Glomerular endothelial cell (primary cell): ENCODE data around the gene STYK1. TPM values are rescaled to one million over a fixed set of nuclear protein-coding genes. Genes with fewer than 3 reads are reported as not detected.
A peak's percentile ranks its signal among the peaks of the same experiment; 100 is the strongest.

Experiments used
- DNase-seq: peaks from one replicate; pipeline ENCODE4 v3.0.0-alpha.2; 2011; ENCODE audit warnings: low read depth, low spot score; ENCODE audit errors: extremely low read depth
- total RNA-seq: library from RNA; depleted of rRNA; stranded (reverse); fragments of >200 nt; gene quantifications from 2 replicates; pipeline ENCODE4 v1.2.3, GENCODE V29; 2015

STYK1 gene
- 1.5 and 1.7 TPM in 2 replicates for total RNA-seq

- no peak for DNase-seq
These were observed at the start of gene STYK1 for GRCh38 chr12:10673659-10674384. Gene STYK1, minus strand, starts transcription at chr12:10674052. Its CDS starts 39,434 bp downstream, at chr12:10634618.

GRCh38 chr12:10722905-10723746 lies 49.3 kb upstream of the STYK1 start, which contains the start of gene YBX3:
Gene YBX3, minus strand, starts transcription at chr12:10723323. Its CDS starts 212 bp downstream, at chr12:10723111.
- DNase-seq = no peak

- DNase-seq = no peak
These were observed 48.7 kb upstream of the STYK1 start for GRCh38 chr12:10722502-10722904.

DNA sequence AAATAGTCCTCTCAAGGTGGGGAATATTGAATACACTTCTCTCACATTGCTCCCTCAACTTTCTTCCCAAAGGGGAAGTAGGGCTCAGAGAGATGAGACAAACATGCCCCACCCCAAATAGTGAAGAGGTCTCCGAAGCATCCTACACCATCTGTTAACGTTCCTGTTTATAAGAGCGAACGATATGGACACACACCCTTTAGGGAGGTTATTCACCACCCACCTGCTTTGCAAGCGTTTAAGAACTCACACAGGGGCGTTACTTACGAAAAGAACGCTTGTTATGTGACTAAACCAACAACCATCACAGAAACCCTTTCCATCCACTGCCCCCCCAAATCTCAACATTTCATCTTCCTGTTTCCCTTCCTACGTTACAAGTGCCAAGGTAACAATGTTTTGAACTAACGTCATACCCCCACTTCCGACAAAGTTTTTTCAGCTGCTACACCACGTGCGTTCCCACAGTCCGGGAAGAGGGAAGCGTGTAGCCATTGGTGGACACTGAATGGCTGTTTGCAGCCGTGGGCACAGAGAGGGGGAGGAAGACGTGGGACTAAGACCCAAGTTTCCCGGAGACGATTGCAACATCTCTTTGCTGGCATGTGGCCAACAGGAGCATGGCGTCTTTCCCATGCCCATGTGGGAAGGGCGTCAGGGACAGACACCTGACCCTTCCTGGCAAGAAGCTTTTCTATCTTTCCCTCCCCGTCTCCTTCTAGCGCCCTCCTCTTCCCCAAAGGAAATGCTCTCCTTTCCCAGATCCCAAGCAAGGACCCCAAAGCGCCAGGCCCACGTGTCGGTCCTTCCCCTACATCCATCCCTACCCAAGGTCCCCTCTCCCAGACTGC lies 48.0 kb upstream of the STYK1 start:
- DNase-seq = peak; percentile 98

DNA sequence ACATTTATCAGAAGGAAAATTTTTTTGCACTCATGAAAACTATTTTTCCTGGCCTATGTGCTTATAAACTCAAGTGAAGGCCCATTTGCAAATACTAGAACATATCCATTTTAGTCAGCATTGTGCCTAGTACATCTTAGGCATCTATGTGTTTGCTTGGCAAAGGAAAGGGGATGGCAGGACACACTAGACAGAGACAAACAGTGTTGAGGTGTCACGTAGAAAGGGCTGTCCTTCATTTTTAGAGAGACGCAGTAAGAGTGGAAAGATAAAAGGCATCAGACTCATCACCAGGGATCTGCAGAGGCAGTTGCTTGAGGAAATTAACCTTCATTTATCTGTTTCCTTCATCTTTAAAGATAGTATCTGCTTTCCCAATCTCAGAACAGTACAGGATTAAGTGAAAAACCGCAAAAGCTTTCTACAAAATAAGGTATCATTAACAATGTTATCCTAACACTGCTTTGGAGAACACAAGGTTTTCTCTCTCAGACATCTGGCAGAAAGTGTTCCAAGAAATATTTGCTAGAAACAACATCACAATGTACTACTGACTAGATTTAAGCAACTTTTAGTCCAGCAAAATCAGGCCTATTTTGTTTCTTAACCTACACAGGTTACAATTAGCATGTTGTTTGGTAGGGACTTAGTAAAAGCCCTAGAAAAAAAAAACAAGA lies 47.3 kb upstream of the STYK1 start:
- no peak for DNase-seq

- DNase-seq = no peak
These were observed 45.6 kb upstream of the STYK1 start for GRCh38 chr12:10719482-10719881.

DNA sequence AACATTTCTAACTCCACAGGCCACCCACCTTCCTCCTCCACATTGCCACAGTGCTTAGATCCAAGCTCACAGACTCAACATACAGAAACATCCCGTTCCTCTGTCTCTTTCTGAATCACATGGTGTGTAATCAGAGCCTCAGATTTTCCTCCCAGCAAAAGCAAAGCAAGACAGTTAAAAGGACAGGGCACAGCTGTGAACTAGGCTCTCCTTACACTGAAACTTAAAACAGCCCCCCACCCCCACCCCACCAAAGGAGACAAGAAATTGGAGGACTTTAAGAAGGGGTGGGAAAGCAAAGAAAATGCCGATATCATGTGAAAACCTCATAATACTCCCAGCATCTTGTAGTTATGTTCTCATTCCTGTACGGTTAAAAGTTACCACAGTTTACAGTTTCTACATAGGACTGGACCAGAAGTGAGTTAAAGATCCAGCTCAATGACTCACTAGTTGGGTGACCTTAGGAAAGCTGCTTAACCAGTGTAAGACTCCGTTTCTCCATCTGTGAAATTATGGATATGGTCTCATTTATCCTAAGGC lies 44.5 kb upstream of the STYK1 start:
- DNase-seq = no peak

DNA sequence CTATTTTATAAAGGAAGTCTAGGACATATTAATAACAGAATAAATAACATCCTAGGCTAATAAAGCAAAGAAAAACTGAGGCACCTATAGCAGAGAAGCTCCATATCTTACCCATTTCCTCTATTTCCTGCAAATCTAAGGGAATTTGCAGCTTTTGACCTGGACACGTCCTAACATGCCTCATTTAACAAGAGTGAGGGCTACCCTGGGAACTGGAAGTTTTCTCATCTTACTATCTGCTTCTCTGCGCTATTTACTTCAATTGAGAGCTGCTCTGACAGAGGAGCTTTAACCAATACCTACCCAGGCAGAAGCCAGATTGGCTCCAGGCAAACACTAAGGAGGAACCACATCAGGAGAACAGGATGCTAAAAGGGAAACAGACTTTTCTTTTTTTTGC lies 43.6 kb upstream of the STYK1 start:
- no peak for DNase-seq

DNA sequence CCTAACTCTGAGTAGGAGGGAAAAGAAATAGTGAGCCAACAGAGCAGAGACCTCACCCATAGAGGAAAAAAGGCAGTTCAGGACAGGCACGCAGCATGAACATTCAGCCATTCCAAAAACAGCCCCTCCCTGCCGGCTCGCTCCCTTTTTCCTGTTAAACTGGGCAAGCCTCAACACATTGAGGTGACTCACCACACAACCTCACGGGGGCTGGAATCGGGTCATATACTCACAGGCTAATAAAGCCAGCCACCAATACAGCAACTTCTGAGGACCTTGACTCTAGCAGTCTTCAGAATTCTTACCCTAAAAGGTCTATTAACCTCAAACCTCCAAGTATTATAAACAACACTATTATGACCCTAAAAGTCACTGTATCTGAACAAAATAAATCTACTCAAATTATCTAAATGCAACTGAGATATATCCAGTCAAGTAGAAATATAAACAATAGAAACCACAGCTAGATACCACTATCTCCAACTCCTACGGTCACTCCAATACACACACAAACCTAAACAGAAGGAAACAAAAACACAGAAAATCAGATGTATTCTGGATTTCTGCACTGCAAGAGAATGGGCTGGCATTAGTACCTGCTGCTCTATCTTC lies 43.0 kb upstream of the STYK1 start:
- no peak for DNase-seq

DNA sequence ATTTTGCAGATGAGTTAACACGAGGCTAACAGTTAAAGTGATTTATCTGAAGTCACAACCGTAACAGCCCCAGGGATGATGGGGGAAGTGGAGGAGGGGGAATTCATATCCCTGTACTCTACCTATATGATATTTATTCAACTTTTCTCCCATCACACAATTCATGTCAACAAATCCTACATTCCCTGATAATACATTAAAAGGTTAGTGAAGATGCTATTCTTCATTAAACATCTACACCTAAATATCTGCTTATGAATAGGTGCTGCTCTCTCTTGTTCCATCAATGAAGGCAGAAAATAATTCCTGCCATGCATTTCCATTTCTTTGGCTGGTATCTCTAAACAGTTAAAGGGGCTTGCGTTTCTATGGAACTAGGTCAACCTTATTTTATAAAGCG lies 42.4 kb upstream of the STYK1 start:
- DNase-seq = no peak

DNA sequence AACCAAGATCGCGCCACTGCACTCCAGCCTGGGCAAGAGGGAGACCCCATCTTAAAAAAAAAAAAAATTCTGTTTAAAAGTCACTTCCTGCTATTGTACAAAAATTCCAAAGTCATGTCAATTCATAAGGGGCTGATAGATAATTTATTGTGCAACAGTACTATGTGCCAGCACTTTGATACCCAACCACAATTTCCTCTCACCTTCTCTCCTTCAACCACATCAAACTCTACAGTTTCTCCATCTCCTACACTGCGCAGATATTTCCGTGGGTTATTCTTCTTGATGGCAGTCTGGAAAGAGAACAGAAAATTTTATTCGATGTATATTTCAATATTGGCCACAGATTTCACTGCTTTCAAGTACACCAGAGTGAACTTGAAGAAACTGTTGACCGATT lies 41.6 kb upstream of the STYK1 start:
- no peak for DNase-seq

GRCh38 chr12:10709808-10710207 lies 36.0 kb upstream of the STYK1 start:
- no peak for DNase-seq

- DNase-seq = no peak
These were observed 35.0 kb upstream of the STYK1 start for GRCh38 chr12:10708862-10709261.

GRCh38 chr12:10705655-10706054 lies 31.8 kb upstream of the STYK1 start:
- DNase-seq = no peak

DNA sequence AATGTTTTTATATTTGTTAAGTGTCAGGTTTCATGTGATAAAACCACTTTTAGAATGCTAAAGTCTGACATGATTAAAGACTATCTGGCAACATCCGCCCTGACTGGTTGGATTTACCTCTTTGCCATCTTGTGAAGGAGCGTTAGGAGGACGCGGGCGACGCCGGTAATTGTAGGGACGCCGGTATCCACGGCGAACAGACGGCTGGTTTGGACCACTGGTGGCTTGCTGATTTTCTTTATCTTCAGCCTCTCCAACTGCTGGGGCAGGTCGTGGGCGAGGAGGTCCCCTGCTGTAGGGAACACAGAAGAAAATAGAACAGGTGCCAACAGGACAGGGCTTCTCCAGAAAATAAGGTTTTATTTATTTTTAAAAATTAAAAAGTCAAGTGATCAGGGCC lies 28.0 kb upstream of the STYK1 start:
- DNase-seq = no peak

DNA sequence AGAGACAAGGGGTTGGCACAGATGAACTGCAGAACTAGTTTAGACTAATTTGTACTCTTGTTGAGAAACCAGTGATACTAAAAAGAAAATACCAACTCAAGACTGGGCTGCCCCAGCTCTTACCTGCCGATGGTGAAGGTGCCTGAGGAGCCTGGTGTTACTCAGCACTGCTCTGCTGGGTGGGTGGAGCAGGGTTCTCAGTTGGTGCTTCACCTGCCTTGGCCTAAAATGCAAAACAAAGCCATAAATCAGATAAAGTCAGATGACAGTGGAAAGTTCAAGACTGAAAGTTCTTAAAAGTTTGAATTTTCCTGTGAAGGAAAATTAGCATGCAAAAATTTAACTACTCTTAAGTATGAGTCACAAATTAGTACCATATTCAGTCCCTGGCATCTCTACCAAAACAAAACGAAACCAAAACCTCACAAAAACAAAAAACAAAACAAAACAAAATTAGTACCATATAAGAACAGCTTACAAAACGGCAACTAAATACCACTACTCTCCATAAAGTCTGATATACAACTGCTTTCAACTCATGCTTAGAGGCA lies 27.4 kb upstream of the STYK1 start:
- no peak for DNase-seq

GRCh38 chr12:10700581-10700980 lies 26.7 kb upstream of the STYK1 start:
- DNase-seq = no peak

GRCh38 chr12:10697862-10698261 lies 24.0 kb upstream of the STYK1 start:
- DNase-seq = no peak

- no peak for DNase-seq
These were observed 23.3 kb upstream of the STYK1 start for GRCh38 chr12:10697156-10697555.

GRCh38 chr12:10690906-10691305 lies 17.1 kb upstream of the STYK1 start:
- no peak for DNase-seq
